Smooth muscle cell (in vitro differentiated cells): ENCODE data around the gene ZNF611. TPM values are rescaled to one million over a fixed set of nuclear protein-coding genes. Genes with fewer than 3 reads are reported as not detected.
A peak's percentile ranks its signal among the peaks of the same experiment; 100 is the strongest.
"Not testable (repeated sequence)": the region's sequence is repeated elsewhere in the genome, so short reads cannot be mapped to it uniquely, and the experiment has no call there.

Source experiments
- DNase-seq: peaks from one replicate; lab custom pipeline; 2025; ENCODE audit not compliant: unreplicated experiment; lab: John Stamatoyannopoulos, UW
- H2AFZ ChIP-seq: fragments of 200-600 bp; sonication (generic); 2 replicates; pipeline ENCODE4 v1.6.0; 2016; ENCODE audit warnings: antibody characterized with exemption, low read depth, mild to moderate bottlenecking
- H3F3A ChIP-seq: fragments of 200-600 bp; sonication (generic); 2 replicates; pipeline ENCODE4 v1.6.0; 2017; ENCODE audit warnings: antibody characterized with exemption, low read depth
- H3K27ac ChIP-seq: fragments of 200-600 bp; sonication (generic); 2 replicates; pipeline ENCODE4 v1.5.1; 2016; ENCODE audit warnings: low read depth, mild to moderate bottlenecking
- H3K27me3 ChIP-seq: fragments of 200-600 bp; sonication (generic); 2 replicates; pipeline ENCODE4 v1.6.1; 2016; ENCODE audit warnings: low read depth, mild to moderate bottlenecking
- H3K36me3 ChIP-seq: fragments of 200-600 bp; sonication (generic); 2 replicates; pipeline ENCODE4 v1.5.1; 2016; ENCODE audit warnings: low read depth
- H3K4me1 ChIP-seq: fragments of 200-600 bp; sonication (generic); 2 replicates; pipeline ENCODE4 v1.5.1; 2016; ENCODE audit warnings: low read depth
- H3K4me2 ChIP-seq: fragments of 200-600 bp; sonication (generic); 2 replicates; pipeline ENCODE4 v1.6.0; 2016; ENCODE audit warnings: mild to moderate bottlenecking
- H3K4me3 ChIP-seq: fragments of 200-600 bp; sonication (generic); 2 replicates; pipeline ENCODE4 v1.5.1; 2016; ENCODE audit warnings: mild to moderate bottlenecking
- H3K79me2 ChIP-seq: fragments of 200-600 bp; sonication (generic); 2 replicates; pipeline ENCODE4 v1.6.0; 2016; ENCODE audit warnings: low read depth, mild to moderate bottlenecking
- H3K9ac ChIP-seq: fragments of 200-600 bp; sonication (generic); 2 replicates; pipeline ENCODE4 v1.6.0; 2016; ENCODE audit warnings: low read depth
- H3K9me3 ChIP-seq: fragments of 200-600 bp; sonication (generic); replicated peaks from 2 replicates; pipeline ENCODE4 v1.5.1; 2016; ENCODE audit warnings: low read depth
- H4K20me1 ChIP-seq: fragments of 200-600 bp; sonication (generic); 2 replicates; pipeline ENCODE4 v1.6.0; 2016; ENCODE audit warnings: low read depth
- CTCF ChIP-seq: fragments of 200-600 bp; sonication (generic); IDR thresholded peaks from 2 replicates; pipeline ENCODE4 v1.5.1; 2017; ENCODE audit warnings: borderline replicate concordance, mild to moderate bottlenecking, antibody characterized with exemption; ENCODE audit not compliant: insufficient read depth, poor library complexity, severe bottlenecking
- WGBS: methylation state at CpG from one replicate; pipeline ENCODE4 v1.1.7; 2016; ENCODE audit warnings: low lambda C conversion rate; 5-methylcytosine and 5-hydroxymethylcytosine counted together
- polyA plus RNA-seq: library from polyadenylated mRNA; unstranded; fragments of >200 nt; fragmentation: Nextera tagmentation; extraction: Ambion mirVana; gene quantifications from 2 replicates; pipeline ENCODE4 v1.2.1, GENCODE V29; 2016
- total RNA-seq: library from RNA; depleted of rRNA; stranded (reverse); fragments of >200 nt; gene quantifications from 2 replicates; pipeline ENCODE4 v1.2.3, GENCODE V29; 2014

The ZNF611 gene
- total and polyA plus RNA-seq, 2 experiments from 2014 or later, result 10.1 to 15.3 TPM

GRCh38 chr19:52742516-52742915, 7.7 kb upstream of the ZNF611 start:
- no peaks in the 10 kb centered on the region for H3K27me3 ChIP-seq
- H3K9ac ChIP-seq, result no peak overlapping the region
- peaks cover 25% of the 10 kb centered on the region for H3K4me1 ChIP-seq
- no peaks in the 10 kb centered on the region for H3K9me3 ChIP-seq
- no peaks in the 10 kb centered on the region for H3K36me3 ChIP-seq
- H3K27ac ChIP-seq, result peak overlapping the region; percentile 40
- TF ChIP-seq CTCF, result no peak
- no peak overlapping the region for H2AFZ ChIP-seq
- H3K4me3 ChIP-seq, result no peak overlapping the region
- peak overlapping the region; percentile 78 for H3K4me2 ChIP-seq
- WGBS, result 8% methylated on average over 3 of the region's 3 CpGs
- no peaks in the 10 kb centered on the region for H4K20me1 ChIP-seq
- peaks cover 3% of the 10 kb centered on the region for H3F3A ChIP-seq
- H3K79me2 ChIP-seq, result no peaks in the 10 kb centered on the region
- no peak for DNase-seq

GRCh38 chr19:52741951-52742485, 7.2 kb upstream of the ZNF611 start:
- Histone ChIP-seq H2AFZ (no peak overlapping the region), H3K27me3 (no peaks in the 10 kb centered on the region), H3K27ac (peak overlapping the region; percentile 40), H3K36me3 (no peaks in the 10 kb centered on the region), H3K4me2 (peak overlapping the region; percentile 78), H3K9me3 (no peaks in the 10 kb centered on the region), H3K9ac (no peak overlapping the region), H3F3A (peaks cover 3% of the 10 kb centered on the region), H3K4me1 (peaks cover 25% of the 10 kb centered on the region), H3K79me2 (no peaks in the 10 kb centered on the region), H3K4me3 (no peak overlapping the region), H4K20me1 (no peaks in the 10 kb centered on the region)
- TF ChIP-seq CTCF, result no peak
- 31% methylated on average over 6 of the region's 6 CpGs for WGBS
- DNase-seq, result no peak

- not testable (repeated sequence) for H3F3A ChIP-seq, H4K20me1 ChIP-seq, H2AFZ ChIP-seq, H3K9ac ChIP-seq, H3K27me3 ChIP-seq, H3K4me3 ChIP-seq, H3K79me2 ChIP-seq, DNase-seq, H3K9me3 ChIP-seq, H3K36me3 ChIP-seq
- H3K4me2 ChIP-seq, result peak overlapping the region; percentile 78
- peak overlapping the region; percentile 40 for H3K27ac ChIP-seq
- 14% methylated on average over 7 of the region's 7 CpGs for WGBS
- peaks cover 25% of the 10 kb centered on the region for H3K4me1 ChIP-seq
Measured at GRCh38 chr19:52741371-52741770, 6.5 kb upstream of the ZNF611 start.

DNA sequence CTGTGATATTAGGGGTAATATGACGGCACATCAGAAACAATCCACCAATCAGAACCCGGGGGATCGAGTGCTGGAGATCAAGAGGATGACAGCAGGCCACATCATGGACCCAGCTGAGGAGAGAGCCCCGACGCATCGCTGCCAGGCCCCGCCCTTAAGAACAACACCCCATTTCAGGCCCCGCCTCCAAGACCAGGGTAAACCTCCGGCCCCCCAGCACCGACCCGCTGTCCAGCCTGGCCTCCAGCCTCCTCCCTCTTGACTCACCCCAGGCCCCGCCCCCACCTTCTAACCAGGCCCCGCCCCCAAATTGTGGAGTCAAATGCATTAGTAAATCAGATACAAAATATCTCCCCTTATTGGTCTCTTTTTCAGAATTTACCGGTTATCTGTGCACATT, 4.7 kb upstream of the ZNF611 start:
- Histone ChIP-seq H3K79me2 (peaks cover under 1% of the 10 kb centered on the region), H4K20me1 (no peaks in the 10 kb centered on the region), H3K27me3 (no peaks in the 10 kb centered on the region), H3K27ac (no peak overlapping the region), H3K36me3 (no peaks in the 10 kb centered on the region), H3F3A (peaks cover 13% of the 10 kb centered on the region), H3K4me3 (no peak overlapping the region), H3K4me2 (no peak overlapping the region), H3K4me1 (peaks cover 37% of the 10 kb centered on the region), H3K9ac (no peak overlapping the region), H3K9me3 (no peaks in the 10 kb centered on the region), H2AFZ (no peak overlapping the region)
- DNase-seq, result no peak
- WGBS, result 92% methylated on average over 14 of the region's 14 CpGs
- TF ChIP-seq CTCF, result no peak
